Measurements from ENCODE around the gene RIMS1.
A peak's percentile ranks its signal among the peaks of the same experiment; 100 is the strongest.

RIMS1 gene

DNA sequence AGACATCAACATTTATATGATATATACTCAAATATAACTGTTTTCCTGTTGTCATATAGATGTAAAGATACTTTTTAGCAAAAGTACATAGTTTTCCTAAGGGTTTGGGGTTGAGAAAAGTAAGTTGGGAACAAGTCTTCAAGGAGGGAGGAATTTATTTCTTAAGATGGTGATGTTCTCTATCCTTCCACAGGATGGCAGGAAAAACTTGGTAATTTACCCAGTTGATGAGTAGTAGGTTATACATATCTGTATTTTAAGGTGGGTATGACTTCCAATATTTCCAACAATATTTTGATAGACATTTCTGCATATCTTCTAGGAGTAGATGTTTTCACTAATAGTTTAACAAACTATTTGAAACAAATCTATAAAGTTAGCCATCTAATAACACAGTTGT, 254.4 kb downstream of the RIMS1 start:
- peak; percentile 14 for DNase-seq (ENCODE audit: low spot score)
- TF ChIP-seq, protein P1, sequence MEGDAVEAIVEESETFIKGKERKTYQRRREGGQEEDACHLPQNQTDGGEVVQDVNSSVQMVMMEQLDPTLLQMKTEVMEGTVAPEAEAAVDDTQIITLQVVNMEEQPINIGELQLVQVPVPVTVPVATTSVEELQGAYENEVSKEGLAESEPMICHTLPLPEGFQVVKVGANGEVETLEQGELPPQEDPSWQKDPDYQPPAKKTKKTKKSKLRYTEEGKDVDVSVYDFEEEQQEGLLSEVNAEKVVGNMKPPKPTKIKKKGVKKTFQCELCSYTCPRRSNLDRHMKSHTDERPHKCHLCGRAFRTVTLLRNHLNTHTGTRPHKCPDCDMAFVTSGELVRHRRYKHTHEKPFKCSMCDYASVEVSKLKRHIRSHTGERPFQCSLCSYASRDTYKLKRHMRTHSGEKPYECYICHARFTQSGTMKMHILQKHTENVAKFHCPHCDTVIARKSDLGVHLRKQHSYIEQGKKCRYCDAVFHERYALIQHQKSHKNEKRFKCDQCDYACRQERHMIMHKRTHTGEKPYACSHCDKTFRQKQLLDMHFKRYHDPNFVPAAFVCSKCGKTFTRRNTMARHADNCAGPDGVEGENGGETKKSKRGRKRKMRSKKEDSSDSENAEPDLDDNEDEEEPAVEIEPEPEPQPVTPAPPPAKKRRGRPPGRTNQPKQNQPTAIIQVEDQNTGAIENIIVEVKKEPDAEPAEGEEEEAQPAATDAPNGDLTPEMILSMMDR (conservative IDR thresholded peaks at IDR 0.05; ENCODE audit: low read depth) = no peak
- POLR2A ChIA-PET (ENCODE audit: low non-redundant PET) = no interaction called here
- no peak overlapping the region for H3K27ac ChIP-seq
- CTCF ChIA-PET = no interaction called here

DNA sequence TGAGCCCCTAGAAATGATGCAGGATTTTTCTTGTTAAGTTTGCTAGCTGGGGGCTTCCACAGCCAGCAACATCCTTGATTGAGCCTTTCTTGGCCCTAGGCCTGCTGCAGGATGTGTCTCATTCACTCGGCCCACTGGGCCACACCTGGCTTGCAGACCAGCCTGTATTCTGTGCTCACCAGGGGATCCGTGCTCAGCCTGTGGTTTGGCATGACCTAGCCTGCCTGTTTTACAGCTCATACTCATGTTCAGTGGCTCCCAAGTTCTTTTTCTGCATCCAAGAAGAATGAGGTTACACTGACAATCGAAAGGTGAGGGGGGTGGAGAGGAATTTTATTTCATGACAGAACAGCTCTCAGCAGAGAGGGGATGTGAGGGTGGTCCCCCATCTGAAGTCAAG, 263.4 kb downstream of the RIMS1 start:
- POLR2A ChIA-PET (ENCODE audit: low non-redundant PET) = no interaction called here
- H3K27ac ChIP-seq = no peak overlapping the region
- CTCF ChIA-PET = no interaction called here
- DNase-seq (ENCODE audit: low spot score) = no peak
- TF ChIP-seq, protein P1 (conservative IDR thresholded peaks at IDR 0.05; ENCODE audit: low read depth) = no peak

DNA sequence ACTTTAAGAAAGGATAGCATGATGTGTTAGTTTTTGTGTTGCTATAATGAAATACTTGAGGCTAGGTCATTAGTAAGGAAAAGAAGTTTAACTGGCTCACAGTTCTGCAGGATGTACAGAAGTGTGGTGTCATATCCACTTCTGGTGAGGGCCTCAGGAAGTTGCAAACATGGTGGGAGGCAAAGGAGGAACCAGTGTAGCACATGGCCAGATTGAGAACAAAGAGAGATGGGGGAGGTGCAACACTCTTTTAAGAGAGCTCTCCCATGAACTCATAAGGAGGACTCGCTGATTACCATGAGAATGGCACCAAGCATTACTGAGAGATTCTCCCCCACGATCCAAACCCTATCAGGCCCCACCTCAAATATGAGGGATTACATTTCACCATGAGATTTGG, 265.4 kb downstream of the RIMS1 start:
- POLR2A ChIA-PET (ENCODE audit: low non-redundant PET) = no interaction called here
- H3K27ac ChIP-seq = no peak overlapping the region
- CTCF ChIA-PET = no interaction called here
- TF ChIP-seq, protein P1 (conservative IDR thresholded peaks at IDR 0.05; ENCODE audit: low read depth) = no peak
- DNase-seq (ENCODE audit: low spot score) = no peak

DNA sequence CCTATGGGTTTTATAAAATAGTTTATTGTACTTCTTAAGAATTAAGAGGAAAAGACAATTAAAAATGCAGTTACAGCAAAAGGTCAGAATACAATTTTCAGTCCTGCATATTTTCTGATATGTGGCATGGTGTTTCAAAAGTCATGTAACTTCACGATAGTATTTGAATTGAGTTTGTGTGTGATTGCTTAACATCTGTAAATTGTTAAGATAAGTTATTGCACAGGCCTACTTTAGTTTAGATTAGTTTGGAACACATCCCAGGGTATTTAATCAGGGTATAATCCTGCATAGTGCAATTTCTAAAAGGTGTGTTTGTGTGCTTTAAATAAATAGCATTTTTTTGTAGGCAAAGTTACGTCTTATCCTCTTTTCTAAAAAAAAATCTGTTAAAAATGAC, 289.6 kb downstream of the RIMS1 start:
- DNase-seq (ENCODE audit: low spot score) = no peak
- ChIA-PET POLR2A (ENCODE audit: low non-redundant PET) (no interaction called here), CTCF (no interaction called here)
- H3K27ac ChIP-seq = no peak overlapping the region
- TF ChIP-seq, protein P1 (conservative IDR thresholded peaks at IDR 0.05; ENCODE audit: low read depth) = no peak

DNA sequence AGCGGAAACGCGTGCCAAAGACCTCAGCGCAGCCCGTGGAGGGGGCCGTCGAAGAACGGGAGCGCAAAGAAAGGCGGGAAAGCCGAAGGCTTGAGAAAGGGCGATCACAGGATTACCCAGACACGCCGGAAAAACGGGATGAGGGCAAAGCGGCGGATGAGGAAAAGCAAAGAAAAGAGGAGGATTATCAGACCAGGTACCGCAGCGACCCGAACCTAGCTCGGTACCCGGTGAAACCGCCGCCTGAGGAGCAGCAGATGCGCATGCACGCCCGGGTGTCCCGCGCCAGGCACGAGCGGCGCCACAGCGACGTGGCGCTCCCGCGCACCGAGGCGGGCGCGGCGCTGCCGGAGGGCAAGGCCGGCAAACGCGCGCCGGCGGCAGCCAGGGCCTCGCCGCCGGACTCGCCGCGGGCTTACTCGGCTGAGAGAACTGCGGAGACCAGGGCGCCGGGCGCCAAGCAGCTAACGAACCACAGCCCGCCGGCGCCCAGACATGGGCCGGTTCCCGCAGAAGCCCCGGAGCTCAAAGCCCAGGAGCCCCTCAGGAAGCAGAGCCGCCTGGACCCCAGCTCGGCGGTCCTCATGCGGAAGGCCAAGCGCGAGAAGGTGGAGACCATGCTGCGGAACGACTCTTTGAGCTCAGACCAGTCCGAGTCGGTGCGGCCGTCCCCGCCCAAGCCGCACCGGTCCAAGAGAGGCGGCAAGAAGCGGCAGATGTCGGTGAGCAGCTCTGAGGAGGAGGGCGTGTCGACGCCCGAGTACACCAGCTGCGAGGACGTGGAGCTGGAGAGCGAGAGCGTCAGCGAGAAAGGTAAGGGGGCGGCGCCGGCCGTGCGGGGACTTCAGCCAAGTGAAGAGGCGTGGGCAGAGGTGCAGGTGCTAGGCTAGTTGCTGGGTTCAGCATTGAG, 296.2 kb downstream of the RIMS1 start:
- ChIA-PET POLR2A (ENCODE audit: low non-redundant PET) (no interaction called here), CTCF (no interaction called here)
- TF ChIP-seq, protein P1 (conservative IDR thresholded peaks at IDR 0.05; ENCODE audit: low read depth) = no peak
- DNase-seq (ENCODE audit: low spot score) = peak; percentile 45
- no peak overlapping the region for H3K27ac ChIP-seq

DNA sequence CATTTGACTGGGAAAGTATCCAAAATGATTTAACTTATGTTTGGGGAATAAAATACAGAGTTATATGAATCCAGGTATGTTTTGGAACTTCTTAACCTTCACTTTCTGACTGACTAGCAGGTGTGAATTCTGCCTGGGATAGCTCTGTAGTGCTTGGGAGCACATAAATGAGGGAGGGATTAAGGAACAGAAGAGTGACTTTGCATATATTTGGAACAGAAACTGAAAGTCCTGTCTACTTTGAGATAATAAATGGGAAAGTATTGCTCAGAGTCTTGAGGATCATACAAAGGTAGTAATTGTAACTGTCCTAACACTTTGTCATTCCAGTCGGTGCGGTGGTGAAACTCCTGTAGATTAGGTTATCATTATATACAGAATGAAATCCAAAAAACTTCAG, 317.6 kb downstream of the RIMS1 start:
- TF ChIP-seq, protein P1 (conservative IDR thresholded peaks at IDR 0.05; ENCODE audit: low read depth) = no peak
- H3K27ac ChIP-seq = no peak overlapping the region
- CTCF ChIA-PET = no interaction called here
- POLR2A ChIA-PET (ENCODE audit: low non-redundant PET) = no interaction called here
- no peak for DNase-seq (ENCODE audit: low spot score)

Measured in RWPE1 (cell line).